Thyroid gland (tissue), 4 donors: ENCODE data around the gene SCAMP3. TPM values are rescaled to one million over a fixed set of nuclear protein-coding genes. Genes with fewer than 3 reads are reported as not detected.

Experiments
- DNase-seq, 2 donors: peaks; one replicate each; pipeline ENCODE4 v3.0.0-alpha.2; 2019
- H3K27ac ChIP-seq, 3 donors: fragments of 200-600 bp; sonication (generic); 1 replicate in 2 of 3; 2 replicates in 1 of 3; pipeline ENCODE4 v1.5.1; 2016 to 2019; ENCODE audit warnings: mild to moderate bottlenecking in 1 of 3, moderate library complexity in 1 of 3
- H3K27me3 ChIP-seq: fragments of 200-600 bp; sonication (generic); one replicate; pipeline ENCODE4 v1.5.1; 2019
- H3K36me3 ChIP-seq, 2 donors: fragments of 200-600 bp; sonication (generic); one replicate each; pipeline ENCODE4 v1.5.1; 2016 to 2019
- H3K4me1 ChIP-seq, 2 donors: fragments of 200-600 bp; sonication (generic); one replicate each; pipeline ENCODE4 v1.5.1; 2017 to 2019
- H3K4me3 ChIP-seq, 3 donors: fragments of 200-600 bp; sonication (generic); replicated peaks in 1 of 3; 1 replicate in 2 of 3; 2 replicates in 1 of 3; pipeline ENCODE4 v1.5.1; 2016; ENCODE audit warnings: mild to moderate bottlenecking in 1 of 3
- H3K9me3 ChIP-seq: fragments of 200-600 bp; sonication (generic); one replicate; pipeline ENCODE4 v1.5.1; 2017
- POLR2A ChIP-seq, 2 donors: fragments of 450-650 bp; IDR thresholded peaks; one replicate each; pipeline ENCODE4 v1.6.1; 2017; ENCODE audit warnings: antibody characterized with exemption in 2 of 2, mild to moderate bottlenecking in 2 of 2, moderate library complexity in 1 of 2
- WGBS, 2 donors: methylation state at CpG; one replicate each; pipeline ENCODE4 v1.1.5; 2017; 5-methylcytosine and 5-hydroxymethylcytosine counted together
- intact Hi-C: fragments of 100-400 bp; cut with DNase I; formaldehyde crosslinking; loops from one replicate; pipeline ENCODE4 v1.15.1; 2023
- total RNA-seq, 4 donors: library from RNA; depleted of rRNA; stranded (reverse); fragments of >200 nt; gene quantifications; one replicate each; pipeline ENCODE4 v1.2.3, GENCODE V29; 2016
- TF ChIP-seq, protein P1 (sequence below), 6 experiments: fragments of 200-600 bp in 3 of 6; fragments of 450-650 bp in 3 of 6; sonication (generic) in 3 of 6; IDR thresholded peaks; one replicate each; pipeline ENCODE4 v1.5.1; 2016 to 2019; ENCODE audit warnings: antibody characterized with exemption in 6 of 6, mild to moderate bottlenecking in 2 of 6, inconsistent platforms in 1 of 6, moderate library complexity in 1 of 6

The SCAMP3 gene
- total RNA-seq, 4 donors from 2014 or later = 51.9 to 73.5 (median 62.7) TPM

DNA sequence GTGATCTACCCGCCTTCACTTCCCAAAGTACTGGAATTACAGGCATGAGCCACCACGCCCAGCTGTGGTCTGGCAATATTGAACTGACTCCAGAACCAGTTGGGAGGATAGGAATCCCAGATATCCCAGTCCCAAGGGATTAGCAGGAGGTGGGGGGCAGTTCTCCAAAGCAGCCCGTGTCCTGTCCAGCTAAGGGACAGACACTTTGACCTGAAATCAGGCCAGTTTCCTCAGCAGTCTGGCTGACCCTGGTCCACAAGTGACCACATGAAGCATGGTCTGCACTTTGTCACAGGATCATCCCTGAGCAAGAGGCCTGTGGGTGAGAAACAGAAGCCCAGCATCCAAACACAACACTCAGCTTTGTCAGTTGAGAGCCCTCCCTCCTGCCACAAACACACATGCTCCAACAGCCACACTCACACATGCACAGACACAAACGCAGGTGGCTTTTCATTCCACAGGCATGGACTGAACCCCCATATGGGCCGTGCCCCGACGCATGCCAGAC lies 43.8 kb upstream of the SCAMP3 start:
- intact Hi-C loops = no loop called here
- DNase-seq = no peak
- H3K4me1 ChIP-seq = peaks cover 13 to 20% of the 10 kb centered on the region in 2 donors
- no peak for TF ChIP-seq POLR2A (IDR thresholded peaks at IDR 0.05)
- TF ChIP-seq, protein P1, sequence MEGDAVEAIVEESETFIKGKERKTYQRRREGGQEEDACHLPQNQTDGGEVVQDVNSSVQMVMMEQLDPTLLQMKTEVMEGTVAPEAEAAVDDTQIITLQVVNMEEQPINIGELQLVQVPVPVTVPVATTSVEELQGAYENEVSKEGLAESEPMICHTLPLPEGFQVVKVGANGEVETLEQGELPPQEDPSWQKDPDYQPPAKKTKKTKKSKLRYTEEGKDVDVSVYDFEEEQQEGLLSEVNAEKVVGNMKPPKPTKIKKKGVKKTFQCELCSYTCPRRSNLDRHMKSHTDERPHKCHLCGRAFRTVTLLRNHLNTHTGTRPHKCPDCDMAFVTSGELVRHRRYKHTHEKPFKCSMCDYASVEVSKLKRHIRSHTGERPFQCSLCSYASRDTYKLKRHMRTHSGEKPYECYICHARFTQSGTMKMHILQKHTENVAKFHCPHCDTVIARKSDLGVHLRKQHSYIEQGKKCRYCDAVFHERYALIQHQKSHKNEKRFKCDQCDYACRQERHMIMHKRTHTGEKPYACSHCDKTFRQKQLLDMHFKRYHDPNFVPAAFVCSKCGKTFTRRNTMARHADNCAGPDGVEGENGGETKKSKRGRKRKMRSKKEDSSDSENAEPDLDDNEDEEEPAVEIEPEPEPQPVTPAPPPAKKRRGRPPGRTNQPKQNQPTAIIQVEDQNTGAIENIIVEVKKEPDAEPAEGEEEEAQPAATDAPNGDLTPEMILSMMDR (IDR thresholded peaks at IDR 0.05) = no peak
- H3K4me3 ChIP-seq = no peak overlapping the region
- WGBS, 2 donors = 55 to 86% methylated on average over 3 to 7 of the region's 7 CpGs
- no peaks in the 10 kb centered on the region for H3K27me3 ChIP-seq
- no peaks in the 10 kb centered on the region for H3K36me3 ChIP-seq
- no peaks in the 10 kb centered on the region for H3K9me3 ChIP-seq
- H3K27ac ChIP-seq = no peak overlapping the region

DNA sequence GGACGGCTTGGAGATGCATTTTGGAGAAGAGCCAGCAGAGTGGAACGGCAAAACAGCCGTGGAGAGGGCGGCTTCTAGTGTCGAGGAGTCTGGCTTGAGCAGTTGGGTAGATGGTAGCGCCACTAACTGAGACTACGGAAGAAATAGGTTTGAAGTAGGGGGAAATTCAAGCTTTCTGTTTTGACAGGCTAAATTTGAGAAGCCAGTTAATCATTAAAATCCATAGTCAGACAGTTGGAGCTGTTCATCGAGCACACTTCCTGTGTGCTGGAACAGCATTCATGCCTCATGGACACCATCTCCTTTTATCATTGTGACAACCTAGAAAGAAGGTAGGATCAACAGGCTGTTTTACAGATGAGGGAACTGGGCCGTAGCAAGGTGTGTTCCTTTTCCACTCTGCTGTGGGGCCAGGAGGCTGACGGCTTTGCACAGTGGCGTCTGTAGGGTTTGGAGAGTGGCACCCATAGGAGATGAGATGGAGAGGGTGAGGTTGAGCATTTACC lies 42.5 kb upstream of the SCAMP3 start:
- Histone ChIP-seq H3K4me3 (no peak overlapping the region), H3K27me3 (no peaks in the 10 kb centered on the region), H3K27ac (no peak overlapping the region), H3K4me1 (peaks cover 4 to 9% of the 10 kb centered on the region in 2 donors), H3K36me3 (no peaks in the 10 kb centered on the region), H3K9me3 (no peaks in the 10 kb centered on the region)
- intact Hi-C loops = no loop called here
- no peak for DNase-seq
- 48 to 56% methylated on average over 11 of the region's 11 CpGs for WGBS, 2 donors
- TF ChIP-seq, protein P1 (IDR thresholded peaks at IDR 0.05) = no peak
- TF ChIP-seq POLR2A (IDR thresholded peaks at IDR 0.05) = no peak

DNA sequence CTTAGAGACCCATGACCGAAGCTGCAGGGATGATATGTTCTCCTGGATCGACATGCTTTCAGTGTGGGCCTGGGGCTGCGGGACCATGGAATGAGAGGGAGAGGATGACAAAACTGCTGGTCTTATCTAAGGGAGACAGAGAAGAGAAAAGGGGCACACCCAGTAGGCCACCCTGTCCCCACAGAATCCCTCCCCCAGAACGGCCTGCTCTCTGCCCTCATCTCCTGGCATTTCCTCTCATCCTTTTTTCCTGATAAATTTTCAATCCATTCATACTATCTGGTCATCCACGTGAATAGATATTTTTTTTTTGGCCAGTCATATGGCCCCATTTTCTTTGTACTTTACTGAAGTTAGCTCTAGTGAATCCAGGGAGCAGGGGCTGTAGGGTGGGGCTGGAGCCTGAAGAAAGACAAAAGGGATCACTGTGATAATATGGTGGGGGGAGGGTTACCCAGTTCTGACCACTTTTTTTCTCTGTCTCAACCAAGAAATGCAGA lies 39.2 kb upstream of the SCAMP3 start, which contains the start of gene PKLR:
Gene PKLR, minus strand, starts transcription at position 97 of the 500 bp plus-strand sequence. Its CDS starts 43 bp downstream, at position 54.
- TF ChIP-seq POLR2A (IDR thresholded peaks at IDR 0.05) = no peak
- TF ChIP-seq, protein P1 (IDR thresholded peaks at IDR 0.05) = no peak
- WGBS, 2 donors = 79 to 86% methylated on average over 5 of the region's 5 CpGs
- H3K27me3 ChIP-seq = no peaks in the 10 kb centered on the region
- no peaks in the 10 kb centered on the region for H3K36me3 ChIP-seq
- H3K4me3 ChIP-seq = no peak within 1 kb of the TSS
- DNase-seq = no peak
- H3K9me3 ChIP-seq = no peaks in the 10 kb centered on the region
- intact Hi-C loops = no loop called here
- H3K27ac ChIP-seq = no peak within 1 kb of the TSS
- H3K4me1 ChIP-seq = no peaks in the 10 kb centered on the region

DNA sequence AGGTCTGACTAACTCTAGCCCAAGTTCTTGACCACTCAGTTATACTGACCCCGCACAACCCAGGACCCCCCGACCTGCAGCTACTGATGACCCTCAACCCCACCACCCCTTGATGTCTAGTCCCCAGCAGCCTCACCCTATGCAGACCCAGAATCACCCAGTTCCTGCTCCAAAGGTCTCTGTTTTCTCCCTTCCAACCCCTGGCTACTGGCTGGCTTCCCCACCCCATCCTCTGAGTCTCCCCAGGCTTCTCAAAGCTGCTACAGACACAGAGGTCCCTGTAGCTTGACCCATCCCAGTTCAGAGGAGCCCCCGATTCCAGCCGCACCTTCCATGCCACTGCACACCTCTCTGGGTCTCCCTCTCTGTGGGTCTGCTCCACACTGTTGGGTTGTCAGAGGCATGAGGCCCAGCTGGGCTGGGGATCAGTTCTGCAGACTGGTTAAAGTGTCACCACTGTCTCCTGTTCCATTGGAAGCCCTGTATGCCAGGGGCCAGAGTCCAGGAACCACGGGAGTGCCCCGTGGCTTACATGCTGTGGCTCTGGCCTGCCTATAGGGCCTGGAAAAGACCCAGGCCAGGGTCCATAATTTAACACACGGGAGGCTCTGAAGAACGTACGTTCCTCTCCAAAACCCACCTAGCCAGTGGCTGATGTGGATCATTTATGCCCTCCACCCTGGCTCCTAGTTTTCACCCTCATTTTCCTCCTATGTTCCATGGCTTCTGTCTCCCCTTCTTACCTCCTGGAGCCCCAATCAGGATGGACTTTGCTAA lies 38.6 kb upstream of the SCAMP3 start:
- intact Hi-C loops = no loop called here
- TF ChIP-seq POLR2A (IDR thresholded peaks at IDR 0.05) = no peak
- TF ChIP-seq, protein P1 (IDR thresholded peaks at IDR 0.05) = no peak
- WGBS, 2 donors = 89 to 90% methylated on average over 7 to 9 of the region's 9 CpGs
- no peaks in the 10 kb centered on the region for H3K27me3 ChIP-seq
- no peaks in the 10 kb centered on the region for H3K4me1 ChIP-seq
- H3K4me3 ChIP-seq = no peak overlapping the region
- DNase-seq = no peak
- no peaks in the 10 kb centered on the region for H3K9me3 ChIP-seq
- no peak overlapping the region for H3K27ac ChIP-seq
- H3K36me3 ChIP-seq = no peaks in the 10 kb centered on the region

DNA sequence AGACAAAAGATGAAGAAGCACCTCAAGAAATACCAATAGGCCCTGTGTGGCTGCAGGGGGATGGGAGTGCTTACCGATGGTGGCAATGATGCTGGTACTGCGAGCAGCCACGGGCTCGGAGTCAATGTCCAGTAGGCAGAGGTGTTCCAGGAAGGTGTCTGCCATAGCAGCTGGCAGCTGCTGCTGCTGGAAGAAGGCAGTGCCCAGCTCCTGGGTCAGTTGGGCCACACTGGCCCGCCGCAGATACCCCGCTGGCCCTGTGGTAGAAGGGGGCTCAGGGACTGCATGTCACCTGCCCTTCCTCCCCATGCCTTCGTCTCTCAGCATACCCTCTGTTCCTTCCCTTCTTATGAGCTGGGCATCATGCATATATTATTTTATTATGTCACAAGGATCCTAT lies 37.9 kb upstream of the SCAMP3 start:
- Histone ChIP-seq H3K9me3 (no peaks in the 10 kb centered on the region), H3K27me3 (peaks cover under 1% of the 10 kb centered on the region), H3K36me3 (no peaks in the 10 kb centered on the region), H3K4me3 (no peak overlapping the region), H3K27ac (no peak overlapping the region), H3K4me1 (peaks cover 4% of the 10 kb centered on the region in 2 donors)
- TF ChIP-seq POLR2A (IDR thresholded peaks at IDR 0.05) = no peak
- TF ChIP-seq, protein P1 (IDR thresholded peaks at IDR 0.05) = no peak
- intact Hi-C loops = no loop called here
- DNase-seq = no peak
- WGBS, 2 donors = 90 to 99% methylated on average over 8 of the region's 8 CpGs
